Ovary (tissue), 9 donors: ENCODE data around the gene METTL13. TPM values are rescaled to one million over a fixed set of nuclear protein-coding genes. Genes with fewer than 3 reads are reported as not detected.

Experiments
- DNase-seq, 5 donors: peaks; one replicate each; pipeline ENCODE4 v3.0.0-alpha.2; 2019 to 2020
- H3K27ac ChIP-seq, 2 donors: fragments of 200-600 bp; one replicate each; pipeline versions ENCODE4 v1.5.1 to v1.8.0; 2019 to 2022
- H3K27me3 ChIP-seq: fragments of 200-600 bp; one replicate; pipeline ENCODE4 v1.8.0; 2022
- H3K36me3 ChIP-seq: fragments of 200-600 bp; sonication (generic); one replicate; pipeline ENCODE4 v1.5.1; 2019
- H3K4me1 ChIP-seq: one replicate; pipeline ENCODE4 v1.8.1; 2013; ENCODE audit warnings: mild to moderate bottlenecking, moderate library complexity; ENCODE audit not compliant: insufficient read depth
- H3K4me3 ChIP-seq: fragments of 200-600 bp; sonication (generic); one replicate; pipeline ENCODE4 v1.5.1; 2017
- H3K9me3 ChIP-seq, 2 donors: fragments of 200-600 bp in 1 of 2; sonication (generic) in 1 of 2; one replicate each; pipeline versions ENCODE4 v1.5.1 to v1.8.1; 2013 to 2019; ENCODE audit warnings: mild to moderate bottlenecking in 1 of 2, moderate library complexity in 1 of 2
- CTCF ChIP-seq, 3 donors: fragments of 450-650 bp in 2 of 3; fragments of 200-600 bp in 1 of 3; IDR thresholded peaks; one replicate each; pipeline versions ENCODE4 v1.5.1 to v1.8.0; 2016 to 2022; ENCODE audit warnings: antibody characterized with exemption in 3 of 3, mild to moderate bottlenecking in 1 of 3
- EP300 ChIP-seq: sonication (generic); formaldehyde crosslinking; IDR thresholded peaks from one replicate; pipeline ENCODE4 v1.6.1; 2017; ENCODE audit warnings: antibody characterized with exemption
- POLR2A ChIP-seq: fragments of 450-650 bp; IDR thresholded peaks from one replicate; pipeline ENCODE4 v1.6.1; 2017; ENCODE audit warnings: antibody characterized with exemption, mild to moderate bottlenecking, moderate library complexity
- WGBS, 3 donors: extraction: QIAGEN DNeasy Blood & Tissue Kit in 1 of 3; methylation state at CpG; one replicate each; pipeline versions ENCODE4 v1.1.5 to v1.1.7; 2013 to 2017; 5-methylcytosine and 5-hydroxymethylcytosine counted together
- intact Hi-C, 4 donors: fragments of 100-400 bp; cut with DNase I; formaldehyde crosslinking; loops; one replicate each; pipeline versions ENCODE4 v1.11.0 to v1.15.1; 2022 to 2023
- polyA plus RNA-seq, 2 donors: library from polyadenylated mRNA; stranded (reverse); fragments of 200-250 nt in 1 of 2; fragments of 350-450 nt in 1 of 2; fragmentation: Illumina TruSeq in 1 of 2; extraction: RNeasy Lipid Tissue Mini Kit (QIAGEN cat#74804) in 1 of 2; gene quantifications; one replicate each; pipeline ENCODE4 v1.2.3, GENCODE V29; 2013 to 2014
- total RNA-seq, 7 donors: library from RNA; depleted of rRNA in 2 of 7; stranded (reverse); fragments of >200 nt in 2 of 7; fragmentation: NEBNext Ultra II Directional in 3 of 7; extraction: Animal tissue kit (Norgen Biotek cat#: 25700) in 3 of 7; gene quantifications; one replicate each; pipeline versions ENCODE4 v1.1.0 to v1.2.4, GENCODE V29; 2016 to 2023
- donor health status: DM: no; HTN: no; CAD: no; lungs with moderate emphysema.
- donor health status: DM: no; HTN: no; CAD: no.
- donor health status: Bipolar disorder and iron deficiency.
- donor health status: DM: yes; HTN: yes; CAD: no.
- donor health status: DM: no; HTN: no; CAD: no.
- donor health status: DM: yes; HTN: yes; CAD: no.

The METTL13 gene
- total and polyA plus RNA-seq, 9 donors, result 9.1 to 29.1 (median 19.1) TPM

GRCh38 chr1:171800851-171801250 lies 19.4 kb downstream of the METTL13 start:
- no peaks in the 10 kb centered on the region for H3K9me3 ChIP-seq
- H3K36me3 ChIP-seq, result no peaks in the 10 kb centered on the region
- intact Hi-C loops, result loop anchor here in 3 of 4 donors (5.0 to 10.0 kb wide), 3 partner anchors 181 to 644 kb away; partner anchors contain the start of gene PIGC (in 1 of the 3)
- no peaks in the 10 kb centered on the region for H3K27me3 ChIP-seq
- H3K4me3 ChIP-seq, result no peak overlapping the region
- TF ChIP-seq EP300 (no peak), CTCF (IDR thresholded peaks at IDR 0.05) (no peak)
- no peak overlapping the region for H3K27ac ChIP-seq
- 71 to 74% (median 72%) methylated on average over 3 of the region's 3 CpGs for WGBS, 3 donors
- no peak for DNase-seq
- H3K4me1 ChIP-seq, result no peaks in the 10 kb centered on the region

- no peaks in the 10 kb centered on the region for H3K27me3 ChIP-seq
- H3K9me3 ChIP-seq, result no peaks in the 10 kb centered on the region
- no peaks in the 10 kb centered on the region for H3K4me1 ChIP-seq
- H3K36me3 ChIP-seq, result no peaks in the 10 kb centered on the region
- 4 to 6% (median 5%) methylated on average over 2 of the region's 2 CpGs for WGBS, 3 donors
- TF ChIP-seq EP300, result no peak
- TF ChIP-seq CTCF (IDR thresholded peaks at IDR 0.05), result peak; percentile 35 to 59 (median 45)
- no peak overlapping the region for H3K4me3 ChIP-seq
- no peak overlapping the region for H3K27ac ChIP-seq
- peak in 1 of 5 donors; percentile 25 for DNase-seq
- intact Hi-C loops, result loop anchor here in 3 of 4 donors (5.0 to 10.0 kb wide), 3 partner anchors 181 to 643 kb away; partner anchors contain the start of gene PIGC (in 1 of the 3)
Measured at GRCh38 chr1:171801487-171801891, 20.0 kb downstream of the METTL13 start.

- Histone ChIP-seq H3K4me3 (no peak overlapping the region), H3K4me1 (no peaks in the 10 kb centered on the region), H3K27ac (no peak overlapping the region), H3K36me3 (no peaks in the 10 kb centered on the region), H3K9me3 (no peaks in the 10 kb centered on the region), H3K27me3 (no peaks in the 10 kb centered on the region)
- TF ChIP-seq EP300 (no peak), POLR2A (no peak), CTCF (IDR thresholded peaks at IDR 0.05) (no peak)
- DNase-seq, result no peak
- 89 to 98% (median 97%) methylated on average over 3 of the region's 3 CpGs for WGBS, 3 donors
- intact Hi-C loops, result loop anchor here in 3 of 4 donors (2.0 to 10.0 kb wide), 4 partner anchors 180 to 643 kb away; partner anchors contain the start of gene PIGC (in 1 of the 3)
Measured at GRCh38 chr1:171802207-171802606, 20.7 kb downstream of the METTL13 start.

GRCh38 chr1:171803045-171803444 lies 21.6 kb downstream of the METTL13 start:
- Histone ChIP-seq H3K36me3 (no peaks in the 10 kb centered on the region), H3K4me1 (no peaks in the 10 kb centered on the region), H3K9me3 (no peaks in the 10 kb centered on the region), H3K4me3 (no peak overlapping the region), H3K27me3 (no peaks in the 10 kb centered on the region), H3K27ac (no peak overlapping the region)
- intact Hi-C loops, result loop anchor here in 3 of 4 donors (2.0 to 10.0 kb wide), 4 partner anchors 179 to 642 kb away; partner anchors contain the start of gene PIGC (in 1 of the 3)
- TF ChIP-seq POLR2A (no peak), CTCF (IDR thresholded peaks at IDR 0.05) (no peak), EP300 (no peak)
- DNase-seq, result no peak
- WGBS, 3 donors, result 37 to 60% (median 46%) methylated on average over 2 of the region's 2 CpGs
